ENCODE measurements around the gene DNM2.

DNA sequence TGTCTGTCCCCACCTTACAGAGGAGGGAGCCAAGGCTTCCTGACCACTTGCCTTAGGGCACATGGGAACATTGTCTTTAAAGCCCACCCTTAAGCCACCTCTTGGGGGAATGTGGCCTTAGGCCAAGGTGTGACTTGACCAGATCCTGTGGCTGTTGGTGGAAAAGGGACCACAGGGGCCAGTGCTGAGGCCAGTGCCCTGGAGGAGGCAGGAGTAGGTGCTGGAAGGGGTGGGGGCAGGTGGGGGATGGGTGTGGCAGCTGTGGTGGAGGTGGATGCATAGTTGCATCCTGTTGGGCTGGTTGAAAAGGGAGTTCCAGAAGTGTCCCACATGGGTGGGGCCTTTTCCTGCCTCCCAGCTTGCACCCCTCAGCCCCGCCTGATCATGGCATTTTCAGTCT, 44.8 kb downstream of the DNM2 start:
- no peak for TF ChIP-seq POLR2A (IDR thresholded peaks at IDR 0.05)
- TF ChIP-seq CTCF (IDR thresholded peaks at IDR 0.05): no peak
